GM12873 (cell line): ENCODE results near the gene IMP4.
A peak's percentile ranks its signal among the peaks of the same experiment; 100 is the strongest.

Experiments used
- CTCF ChIP-seq: IDR thresholded peaks from 2 replicates; pipeline ENCODE4 v1.5.1; 2012; ENCODE audit warnings: low read depth, mild to moderate bottlenecking, moderate library complexity, low read length, control low read depth; ENCODE audit not compliant: insufficient read depth; ENCODE audit errors: missing control alignments

The IMP4 gene

GRCh38 chr2:130351711-130352110 lies 9.0 kb downstream of the IMP4 start:
- no peak for TF ChIP-seq CTCF

DNA sequence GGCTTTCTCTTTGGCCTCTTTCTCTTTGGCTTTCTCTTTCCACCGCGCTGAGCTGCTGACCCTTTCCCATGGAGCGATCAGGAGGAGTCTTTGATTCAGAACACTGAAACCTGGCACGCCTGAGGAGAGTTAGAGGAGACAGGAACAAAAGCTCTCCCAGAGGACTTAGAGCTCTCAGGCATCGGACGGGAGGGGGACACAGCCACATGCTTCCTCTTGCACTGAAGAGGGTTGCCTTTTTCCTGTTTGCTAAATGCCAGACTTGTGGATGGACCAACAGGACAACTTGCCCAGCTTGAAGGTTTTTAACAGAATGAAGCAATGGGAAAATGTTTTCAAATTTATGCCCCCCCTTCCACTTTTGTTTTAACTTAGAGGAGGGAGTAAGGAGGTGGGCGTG lies 9.5 kb downstream of the IMP4 start:
- no peak for TF ChIP-seq CTCF

- TF ChIP-seq CTCF, result no peak
Observed at GRCh38 chr2:130353291-130354138, 10.8 kb downstream of the IMP4 start.

DNA sequence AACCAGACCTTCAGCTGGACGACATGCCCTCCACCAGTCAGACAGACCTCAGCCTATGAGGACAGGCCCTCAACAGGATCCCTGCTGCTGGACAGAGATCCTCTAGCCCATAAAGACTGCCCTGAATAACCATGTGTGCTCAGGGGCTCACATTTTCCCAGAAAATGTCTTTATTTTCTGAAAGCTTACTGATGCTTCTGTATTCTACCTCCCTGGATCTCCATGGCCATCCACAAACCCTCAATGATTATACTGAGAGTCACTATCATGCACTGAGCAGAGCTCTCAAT lies 11.4 kb downstream of the IMP4 start:
- no peak for TF ChIP-seq CTCF

- no peak for TF ChIP-seq CTCF
Observed at GRCh38 chr2:130355172-130355577, 12.5 kb downstream of the IMP4 start.

GRCh38 chr2:130355578-130356431 lies 13.1 kb downstream of the IMP4 start, which contains the start of gene PTPN18:
Gene PTPN18, plus strand, starts transcription at chr2:130356056. Its CDS starts 52 bp downstream, at chr2:130356108.
- TF ChIP-seq CTCF, result peak; percentile 47

DNA sequence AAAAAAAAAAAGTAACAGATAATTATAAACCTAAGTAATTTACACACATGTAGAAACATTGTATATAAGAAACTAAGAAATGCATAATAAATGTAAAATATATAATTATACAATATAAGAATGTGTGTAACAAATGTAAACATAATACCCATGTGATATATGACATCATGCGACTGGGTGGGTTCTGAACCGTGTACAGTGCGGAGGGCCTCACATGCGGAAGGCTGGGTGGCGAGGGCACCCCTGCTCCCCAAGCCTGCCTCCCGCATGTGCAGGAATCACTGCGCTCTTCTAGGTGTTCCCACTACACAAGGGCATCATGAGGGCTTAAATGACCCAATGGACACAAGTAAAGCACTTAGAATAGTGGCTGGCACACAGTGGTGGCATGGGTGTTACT lies 15.2 kb downstream of the IMP4 start:
- no peak for TF ChIP-seq CTCF
